Omental fat pad (tissue), 4 donors: ENCODE results near the gene CNOT1. TPM values are rescaled to one million over a fixed set of nuclear protein-coding genes. Genes with fewer than 3 reads are reported as not detected.

Experiments
- ATAC-seq: fragments of 150-250 bp; one replicate; pipeline ENCODE4 v1.9.1; 2016; ENCODE audit warnings: mild to moderate bottlenecking, moderate library complexity; ENCODE audit not compliant: low FRiP score
- DNase-seq: peaks from one replicate; pipeline ENCODE4 v3.0.0-alpha.2; 2019; ENCODE audit warnings: low spot score
- CTCF ChIP-seq, 3 donors: fragments of 450-650 bp; IDR thresholded peaks; one replicate each; pipeline ENCODE4 v1.5.1; 2016 to 2017; ENCODE audit warnings: antibody characterized with exemption in 3 of 3, mild to moderate bottlenecking in 3 of 3, moderate library complexity in 2 of 3
- total RNA-seq, 4 donors: library from RNA; depleted of rRNA; stranded (reverse); fragments of >200 nt; gene quantifications; one replicate each; pipeline ENCODE4 v1.1.0, GENCODE V29; 2016

Gene CNOT1
- total RNA-seq, 4 donors from 2014 or later: 85.4 to 132 (median 103) TPM

GRCh38 chr16:58563775-58564174, 65.9 kb downstream of the CNOT1 start:
- TF ChIP-seq CTCF (IDR thresholded peaks at IDR 0.05): no peak
- DNase-seq (no peak), ATAC-seq (no peak)

- TF ChIP-seq CTCF (IDR thresholded peaks at IDR 0.05): no peak
- DNase-seq: no peak
Observed at GRCh38 chr16:58563235-58563634, 66.4 kb downstream of the CNOT1 start.

GRCh38 chr16:58556678-58557077, 72.9 kb downstream of the CNOT1 start:
- DNase-seq: no peak
- no peak for TF ChIP-seq CTCF (IDR thresholded peaks at IDR 0.05)
- no peak for ATAC-seq

More at GRCh38 chr16:58563235-58563634, 66.4 kb downstream of the CNOT1 start:
- no peak for ATAC-seq

GRCh38 chr16:58551496-58551895, 78.1 kb downstream of the CNOT1 start:
- DNase-seq (no peak), ATAC-seq (no peak)
- TF ChIP-seq CTCF (IDR thresholded peaks at IDR 0.05): no peak

- DNase-seq (no peak), ATAC-seq (no peak)
- TF ChIP-seq CTCF (IDR thresholded peaks at IDR 0.05): no peak
Observed at GRCh38 chr16:58548378-58548777, 81.2 kb downstream of the CNOT1 start.

GRCh38 chr16:58543685-58544084, 85.9 kb downstream of the CNOT1 start:
- TF ChIP-seq CTCF (IDR thresholded peaks at IDR 0.05): no peak
- DNase-seq: no peak
- ATAC-seq: no peak

GRCh38 chr16:58542291-58542690, 87.3 kb downstream of the CNOT1 start:
- DNase-seq: no peak
- no peak for TF ChIP-seq CTCF (IDR thresholded peaks at IDR 0.05)
- no peak for ATAC-seq
